Activated CD8-positive, alpha-beta memory T cell treated with anti-CD3 and anti-CD28 coated beads for 48 hours (primary cell): Measurements from ENCODE around the gene SLC27A4.
A peak's percentile ranks its signal among the peaks of the same experiment; 100 is the strongest.

Experiments used
- DNase-seq, 3 experiments: peaks; one replicate each; pipeline ENCODE4 v3.0.0-alpha.2; 2020; ENCODE audit warnings: low read depth in 2 of 3, low spot score in 2 of 3

Gene SLC27A4

DNA sequence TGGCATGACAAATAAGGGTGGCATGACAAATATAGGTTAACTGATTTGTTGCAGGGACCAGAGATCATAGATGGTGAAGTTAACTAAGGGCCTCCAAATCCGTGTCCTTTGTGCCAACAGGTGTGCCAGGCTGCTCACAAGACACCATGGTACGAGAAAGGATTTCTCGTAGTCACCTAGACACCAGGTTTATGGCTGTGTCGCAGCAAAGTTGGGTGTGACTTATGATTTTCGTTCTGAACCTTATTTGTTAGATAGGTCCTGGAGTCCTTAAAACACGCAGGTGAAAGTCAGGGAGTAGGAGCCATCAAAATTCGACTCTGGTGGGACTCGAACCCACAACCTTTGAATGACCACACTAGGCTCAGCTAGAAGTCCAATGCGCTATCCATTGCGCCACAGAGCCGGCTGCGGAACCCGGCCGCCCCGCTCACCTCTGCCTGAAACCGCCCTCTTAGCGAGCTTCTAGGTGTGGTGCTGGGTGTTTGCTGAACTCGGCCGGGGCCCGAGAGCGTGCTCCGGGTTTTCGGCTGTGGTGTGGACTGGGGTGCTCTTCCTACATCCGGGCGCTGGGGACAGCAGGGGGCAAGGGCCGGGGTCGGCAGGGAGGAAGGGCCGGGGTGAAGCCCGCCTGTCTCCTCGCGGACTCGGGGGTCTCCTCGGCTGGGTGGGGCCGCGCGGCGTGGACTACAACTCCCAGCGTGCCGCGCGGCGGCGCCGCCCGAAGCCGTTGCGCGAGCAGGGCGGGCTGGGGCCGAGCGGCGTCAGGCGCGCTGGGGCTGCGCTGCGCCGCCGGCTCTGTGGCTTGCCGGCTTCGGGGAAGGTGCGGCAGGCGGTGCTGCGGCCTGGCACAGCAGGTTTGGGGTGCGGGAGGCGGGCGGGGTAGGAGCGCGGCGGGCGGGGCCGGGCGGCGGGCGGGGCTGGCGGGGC is at the start of gene SLC27A4:
Gene SLC27A4 (plus strand): TSS at position 767 of the 930 bp plus-strand sequence. CDS start 2,606 bp downstream, outside the sequence.
- peak; percentile 61 to 72 (median 62) for DNase-seq

DNA sequence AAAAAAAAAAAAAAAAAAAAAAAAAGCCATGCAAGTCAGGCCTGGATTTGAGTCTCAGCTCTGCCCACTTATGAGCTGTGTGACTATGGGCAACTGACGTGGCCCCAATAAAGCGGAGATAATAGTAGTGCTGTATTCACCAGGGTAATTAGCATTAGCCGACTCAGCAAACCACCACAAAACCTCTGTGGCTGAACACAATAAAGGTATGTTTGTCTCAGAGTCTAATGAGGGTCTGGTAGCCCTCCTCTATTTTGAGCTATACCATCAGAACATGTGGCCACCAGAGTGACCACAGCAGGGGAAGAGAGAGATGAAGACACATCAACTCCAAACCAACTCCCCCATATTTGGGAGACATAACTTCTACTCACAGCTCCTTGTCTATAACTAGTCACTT is 48.3 kb upstream of the SLC27A4 start:
- DNase-seq = no peak

DNA sequence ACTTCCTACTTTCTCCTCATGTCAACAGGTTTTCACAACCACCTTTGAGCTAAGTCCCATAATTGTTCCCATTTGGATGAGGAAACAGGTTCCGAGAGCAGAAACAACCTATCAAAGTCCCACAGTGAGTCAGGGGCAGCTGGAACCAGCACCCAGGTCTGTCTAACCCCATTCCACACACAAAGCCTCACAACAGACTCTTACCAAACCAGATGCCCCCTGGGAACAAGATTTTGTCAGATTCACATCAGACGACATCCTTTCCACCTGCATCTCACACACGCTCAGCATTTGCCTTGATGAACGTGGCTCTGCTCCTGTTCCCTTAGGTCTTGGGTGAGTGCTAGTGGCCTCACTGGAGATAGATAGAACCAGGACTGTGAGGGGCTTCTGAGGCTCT is 47.2 kb upstream of the SLC27A4 start:
- no peak for DNase-seq

- no peak for DNase-seq
Measured at GRCh38 chr9:128294142-128294541, 46.2 kb upstream of the SLC27A4 start.

- no peak for DNase-seq
Measured at GRCh38 chr9:128296340-128297220, 43.7 kb upstream of the SLC27A4 start.

- no peak for DNase-seq
Measured at GRCh38 chr9:128297221-128297773, 43.0 kb upstream of the SLC27A4 start.

- DNase-seq = no peak
Measured at GRCh38 chr9:128298535-128299482, 41.5 kb upstream of the SLC27A4 start.

DNA sequence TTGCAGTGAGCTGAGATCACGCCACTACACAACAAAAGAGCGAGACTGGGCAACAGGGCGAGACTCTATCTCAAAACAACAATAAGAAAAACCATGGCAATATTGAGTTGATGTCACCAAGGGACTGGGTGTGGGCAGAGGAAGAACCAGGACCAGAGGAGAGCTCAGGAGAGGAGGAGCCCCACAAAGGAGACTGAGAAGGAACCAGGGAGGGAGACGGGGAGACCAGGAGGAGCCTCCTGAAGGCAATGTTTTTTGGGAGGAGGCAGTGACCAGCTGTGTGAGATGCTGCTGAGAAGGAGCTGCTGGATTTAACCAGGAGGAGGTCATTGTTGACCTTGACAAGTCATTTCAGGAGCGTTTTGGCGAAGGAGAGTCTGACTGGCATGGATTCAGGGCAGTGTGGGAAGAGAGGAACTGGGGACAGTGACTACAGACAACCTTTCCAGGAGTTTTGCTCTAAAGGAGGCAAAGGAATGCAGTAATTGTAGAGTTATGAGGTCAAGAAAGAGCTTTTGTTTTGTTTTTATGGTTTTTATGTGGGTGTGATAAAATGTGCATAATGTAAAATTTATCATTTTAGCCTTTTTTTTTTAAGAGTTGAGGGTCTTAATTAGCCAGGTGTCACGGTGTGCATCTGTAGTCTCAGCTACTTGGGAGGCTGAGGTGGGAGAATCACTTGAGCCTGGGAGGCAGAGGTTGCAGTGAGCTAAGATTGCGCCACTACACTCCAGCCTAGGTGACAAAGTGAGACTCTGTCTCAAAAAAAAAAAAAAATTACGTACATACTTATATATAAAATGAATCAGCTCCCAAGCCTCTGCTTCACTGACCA is 36.0 kb upstream of the SLC27A4 start:
- no peak for DNase-seq

DNA sequence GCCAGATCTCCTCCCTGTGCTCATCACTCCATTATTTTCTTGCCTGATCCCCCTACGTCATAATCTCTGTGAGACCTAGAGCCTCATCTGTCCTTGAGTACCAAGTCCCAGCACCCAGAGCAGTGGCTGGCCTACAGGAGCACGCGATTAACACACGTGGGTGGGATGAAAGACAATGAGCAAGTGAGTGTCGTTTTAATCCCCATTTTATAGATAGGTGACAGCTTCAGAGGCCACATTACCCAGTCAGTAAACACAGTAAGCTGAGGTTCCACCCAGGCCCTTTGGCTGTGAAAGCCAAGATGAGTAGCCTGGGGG is 35.4 kb upstream of the SLC27A4 start:
- DNase-seq = no peak

GRCh38 chr9:128309551-128309950 is 30.8 kb upstream of the SLC27A4 start:
- no peak for DNase-seq

DNA sequence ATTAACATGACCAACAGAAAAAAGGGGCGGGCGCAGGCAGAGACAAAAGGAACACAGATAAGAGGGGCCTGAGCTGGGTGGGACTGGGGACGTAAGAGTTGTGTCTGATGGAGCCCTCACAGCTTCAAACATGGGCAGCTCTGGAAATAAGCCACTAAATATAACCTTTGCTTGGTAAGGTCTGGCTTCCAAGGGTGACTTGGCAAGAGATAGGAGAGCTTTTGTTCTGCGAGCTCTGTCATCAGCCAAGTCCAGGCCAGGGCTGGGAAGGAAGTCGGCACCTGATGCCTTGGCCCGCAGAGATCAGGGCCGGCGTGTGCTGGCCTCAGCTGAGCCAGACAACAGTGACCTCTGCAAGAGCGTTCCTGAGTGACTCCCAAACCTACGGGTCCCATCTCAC is 29.9 kb upstream of the SLC27A4 start:
- DNase-seq = no peak

GRCh38 chr9:128314697-128315096 is 25.6 kb upstream of the SLC27A4 start:
- no peak for DNase-seq

- DNase-seq = no peak
Measured at GRCh38 chr9:128316421-128316820, 23.9 kb upstream of the SLC27A4 start.

- no peak for DNase-seq
Measured at GRCh38 chr9:128317629-128318028, 22.7 kb upstream of the SLC27A4 start.

DNA sequence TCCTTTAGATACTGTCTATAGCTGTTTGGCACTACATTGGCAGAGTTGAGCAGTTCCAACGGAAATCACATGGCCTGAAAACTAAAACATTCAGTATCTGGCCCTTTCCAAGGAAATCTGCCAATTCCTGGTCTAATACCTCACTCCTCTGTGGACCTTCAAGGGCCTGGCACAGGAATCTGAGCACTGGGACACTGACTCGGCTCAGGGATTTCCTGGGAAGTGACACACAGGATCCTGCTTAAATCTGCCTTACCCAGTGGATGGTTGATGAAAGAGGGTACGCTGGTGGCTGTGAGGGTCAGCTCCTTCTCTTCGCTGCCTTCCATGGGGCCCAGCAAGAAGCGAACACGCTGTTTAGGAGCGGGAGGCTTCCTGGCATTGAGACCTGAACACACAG is 19.0 kb upstream of the SLC27A4 start:
- DNase-seq = no peak

DNA sequence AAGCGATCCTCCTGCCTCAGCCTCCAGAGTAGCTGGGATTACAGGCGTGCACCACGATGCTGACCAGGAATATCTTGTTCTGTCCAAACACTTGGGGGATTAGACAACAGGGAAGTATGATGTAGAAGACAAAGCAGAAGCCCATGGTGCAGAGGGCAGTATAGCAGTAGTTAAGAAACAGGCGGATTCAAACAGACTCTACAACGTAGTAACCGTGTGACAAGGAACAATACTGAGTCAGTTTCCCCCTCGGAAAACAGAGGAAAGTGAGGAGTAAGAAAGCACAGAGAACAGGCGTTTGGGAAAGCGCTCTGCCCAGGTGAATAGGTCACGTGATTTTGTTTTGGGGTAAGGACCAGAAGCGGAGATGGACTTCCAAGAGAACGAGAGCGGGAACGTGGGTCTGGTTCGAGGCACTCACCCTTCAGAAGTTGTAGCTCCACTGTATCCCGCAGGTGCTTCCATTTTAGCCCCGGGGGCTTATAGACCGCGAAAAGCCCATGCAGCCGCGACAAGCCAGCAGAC is 18.4 kb upstream of the SLC27A4 start:
- DNase-seq = no peak

- peak; percentile 76 to 88 (median 81) for DNase-seq
Measured at GRCh38 chr9:128322404-128323211, 17.7 kb upstream of the SLC27A4 start, which contains the start of the genes COQ4 and TRUB2. Gene COQ4, plus strand, starts transcription at chr9:128322839. Its CDS starts 20 bp downstream, at chr9:128322859. Gene TRUB2, minus strand, starts transcription at chr9:128322447. Its CDS starts 39 bp downstream, at chr9:128322408.

DNA sequence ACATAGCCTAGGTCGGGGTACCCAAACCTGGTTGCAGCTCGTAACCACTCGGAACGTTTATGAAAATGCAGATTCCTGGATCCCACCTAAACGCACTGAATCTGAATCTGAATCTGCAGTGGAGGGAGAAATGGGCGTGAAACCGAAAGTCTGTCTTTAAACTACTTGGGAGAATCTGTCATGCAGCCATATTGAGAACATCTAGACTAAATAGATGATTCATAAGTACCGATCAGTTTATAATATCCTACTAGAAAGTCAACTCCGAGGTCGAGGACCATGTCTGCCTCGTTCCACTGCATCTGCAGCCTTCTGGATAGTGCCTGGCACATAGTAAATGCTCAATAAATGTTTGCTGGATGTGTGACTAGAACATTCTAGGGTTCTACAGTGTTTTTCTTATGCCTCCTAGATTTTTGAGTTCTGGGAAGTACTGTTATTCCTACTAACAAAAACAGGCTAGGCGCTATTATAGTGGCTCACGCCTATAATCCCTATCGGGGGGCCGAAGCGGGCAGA is 17.1 kb upstream of the SLC27A4 start:
- no peak for DNase-seq
